ENCODE measurements around the gene WBP2. TPM values are rescaled to one million over a fixed set of nuclear protein-coding genes. Genes with fewer than 3 reads are reported as not detected.

WBP2 gene
- polyA plus RNA-seq, 1 donor from 2014 or later = 21.7 TPM

DNA sequence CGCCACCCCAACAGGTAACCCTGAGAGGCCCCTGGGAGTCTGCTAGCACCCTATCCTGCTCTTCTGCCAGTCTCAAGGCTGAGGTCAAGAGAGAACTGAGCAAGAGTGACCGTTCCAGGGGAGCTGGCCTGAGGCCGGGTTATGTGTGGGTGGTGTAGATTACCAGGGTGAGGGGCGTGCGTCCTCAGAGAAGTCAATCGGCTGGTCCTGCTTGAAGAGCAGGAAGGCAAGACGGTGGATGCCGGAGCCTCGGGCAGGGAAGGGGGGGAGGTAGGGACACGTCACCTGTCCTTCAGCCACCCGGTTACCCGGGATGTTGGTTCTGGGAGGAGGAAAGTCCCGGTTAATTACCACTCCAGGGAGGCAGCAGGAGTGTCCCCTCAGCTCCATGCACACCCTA is 44.2 kb upstream of the WBP2 start:
- no peak overlapping the region for H3K9ac ChIP-seq (ENCODE audit: low read length)

DNA sequence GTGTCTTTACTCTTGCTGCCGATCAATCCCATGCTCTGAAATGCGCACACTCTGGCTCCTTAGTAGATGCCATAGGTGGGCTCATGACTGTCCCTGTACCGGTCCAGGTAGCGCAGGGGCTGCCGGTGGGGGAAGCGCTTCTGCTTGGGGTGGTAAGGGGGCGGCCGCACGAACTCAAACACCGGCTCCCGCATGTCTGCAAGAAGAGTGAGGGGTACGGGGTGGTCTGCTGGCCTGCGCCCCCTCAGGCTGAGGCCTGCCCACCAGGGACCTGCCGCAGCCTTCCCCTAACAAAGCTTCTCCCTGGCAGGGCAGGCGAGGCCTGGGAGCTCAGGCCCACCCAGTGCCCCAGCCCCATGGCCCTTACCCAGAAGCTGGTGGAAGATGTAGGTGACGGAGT is 43.7 kb upstream of the WBP2 start:
- Histone ChIP-seq H3F3A (ENCODE audit: insufficient read depth, low read length, poor library complexity, severe bottlenecking) (no peaks in the 10 kb centered on the region), H4K20me1 (ENCODE audit: insufficient read depth) (no peaks in the 10 kb centered on the region), H3K79me2 (replicated peaks; ENCODE audit: insufficient read depth, low read length) (no peaks in the 10 kb centered on the region), H3K4me2 (ENCODE audit: low read length) (no peak overlapping the region), H2AFZ (ENCODE audit: low read depth, low read length) (no peak overlapping the region), H3K36me3 (ENCODE audit: insufficient read depth, low read length) (no peaks in the 10 kb centered on the region), H3K9me2 (ENCODE audit: insufficient read depth, low read length) (no peaks in the 10 kb centered on the region), H3K9ac (ENCODE audit: low read length) (no peak overlapping the region), H3K4me3 (ENCODE audit: low read length) (no peak overlapping the region), H3K27me3 (ENCODE audit: insufficient read depth, low read depth, low read length) (no peaks in the 10 kb centered on the region), H3K27ac (ENCODE audit: low read length) (no peak overlapping the region), H3K9me3 (ENCODE audit: low read length) (no peaks in the 10 kb centered on the region)
- TF ChIP-seq EP300 (conservative IDR thresholded peaks at IDR 0.05; ENCODE audit: poor library complexity, severe bottlenecking) = no peak

More for the DNA sequence above, 44.2 kb upstream of the WBP2 start:
- H3K4me3 ChIP-seq (ENCODE audit: low read length) = no peak overlapping the region
- H3K27ac ChIP-seq (ENCODE audit: low read length) = no peak overlapping the region
- no peaks in the 10 kb centered on the region for H4K20me1 ChIP-seq (ENCODE audit: insufficient read depth)
- H3K9me3 ChIP-seq (ENCODE audit: low read length) = no peaks in the 10 kb centered on the region
- H3F3A ChIP-seq (ENCODE audit: insufficient read depth, low read length, poor library complexity, severe bottlenecking) = no peaks in the 10 kb centered on the region
- H3K9me2 ChIP-seq (ENCODE audit: insufficient read depth, low read length) = no peaks in the 10 kb centered on the region
- H2AFZ ChIP-seq (ENCODE audit: low read depth, low read length) = no peak overlapping the region
- H3K4me2 ChIP-seq (ENCODE audit: low read length) = no peak overlapping the region
- TF ChIP-seq CTCF (IDR thresholded peaks at IDR 0.05; ENCODE audit: poor library complexity, severe bottlenecking) (no peak), POLR2AphosphoS5 (IDR thresholded peaks at IDR 0.05) (no peak), EP300 (conservative IDR thresholded peaks at IDR 0.05; ENCODE audit: poor library complexity, severe bottlenecking) (no peak), TAF1 (IDR thresholded peaks at IDR 0.05; ENCODE audit: low read depth) (no peak), SMC3 (conservative IDR thresholded peaks at IDR 0.05; ENCODE audit: poor library complexity) (no peak), REST (IDR thresholded peaks at IDR 0.05; ENCODE audit: borderline replicate concordance) (no peak), RAD21 (conservative IDR thresholded peaks at IDR 0.05) (no peak), EZH2 (IDR thresholded peaks at IDR 0.05; ENCODE audit: borderline replicate concordance, insufficient read depth, low read length, poor library complexity, severe bottlenecking) (no peak), MXI1 (conservative IDR thresholded peaks at IDR 0.05; ENCODE audit: poor library complexity, severe bottlenecking) (no peak)
- no peaks in the 10 kb centered on the region for H3K27me3 ChIP-seq (ENCODE audit: insufficient read depth, low read depth, low read length)
- H3K36me3 ChIP-seq (ENCODE audit: insufficient read depth, low read length) = no peaks in the 10 kb centered on the region
- H3K79me2 ChIP-seq (replicated peaks; ENCODE audit: insufficient read depth, low read length) = no peaks in the 10 kb centered on the region

- Histone ChIP-seq H3K27me3 (ENCODE audit: insufficient read depth, low read depth, low read length) (no peaks in the 10 kb centered on the region), H3F3A (ENCODE audit: insufficient read depth, low read length, poor library complexity, severe bottlenecking) (no peaks in the 10 kb centered on the region), H3K27ac (ENCODE audit: low read length) (no peak overlapping the region), H3K9me3 (ENCODE audit: low read length) (no peaks in the 10 kb centered on the region), H4K20me1 (ENCODE audit: insufficient read depth) (no peaks in the 10 kb centered on the region), H2AFZ (ENCODE audit: low read depth, low read length) (no peak overlapping the region), H3K4me2 (ENCODE audit: low read length) (no peak overlapping the region), H3K4me3 (ENCODE audit: low read length) (no peak overlapping the region), H3K79me2 (replicated peaks; ENCODE audit: insufficient read depth, low read length) (no peaks in the 10 kb centered on the region), H3K9ac (ENCODE audit: low read length) (no peak overlapping the region), H3K9me2 (ENCODE audit: insufficient read depth, low read length) (no peaks in the 10 kb centered on the region), H3K36me3 (ENCODE audit: insufficient read depth, low read length) (no peaks in the 10 kb centered on the region)
- no peak for TF ChIP-seq EZH2 (IDR thresholded peaks at IDR 0.05; ENCODE audit: borderline replicate concordance, insufficient read depth, low read length, poor library complexity, severe bottlenecking)
- no peak for TF ChIP-seq RAD21 (conservative IDR thresholded peaks at IDR 0.05)
- no peak for TF ChIP-seq SMC3 (conservative IDR thresholded peaks at IDR 0.05; ENCODE audit: poor library complexity)
- no peak for TF ChIP-seq TAF1 (IDR thresholded peaks at IDR 0.05; ENCODE audit: low read depth)
- TF ChIP-seq REST (IDR thresholded peaks at IDR 0.05; ENCODE audit: borderline replicate concordance) = no peak
- TF ChIP-seq POLR2AphosphoS5 (IDR thresholded peaks at IDR 0.05) = no peak
- no peak for TF ChIP-seq CTCF (IDR thresholded peaks at IDR 0.05; ENCODE audit: poor library complexity, severe bottlenecking)
- no peak for TF ChIP-seq MXI1 (conservative IDR thresholded peaks at IDR 0.05; ENCODE audit: poor library complexity, severe bottlenecking)
- no peak for TF ChIP-seq EP300 (conservative IDR thresholded peaks at IDR 0.05; ENCODE audit: poor library complexity, severe bottlenecking)
These were observed 42.9 kb upstream of the WBP2 start for GRCh38 chr17:75898065-75898464.
